Activated CD4-positive, alpha-beta T cell treated with anti-CD3 and anti-CD28 coated beads, Interleukin-2, amount 10 ng/mL, durations not matched to agents 24 days and 14 days (primary cell): ENCODE measurements around the gene THSD4. TPM values are rescaled to one million over a fixed set of nuclear protein-coding genes. Genes with fewer than 3 reads are reported as not detected.
"Not testable (repeated sequence)": the region's sequence is repeated elsewhere in the genome, so short reads cannot be mapped to it uniquely, and the experiment has no call there.

ENCODE experiments used
- DNase-seq: peaks from one replicate; pipeline ENCODE4 v3.0.0; 2022
- H3K27ac Mint-ChIP-seq: one replicate; pipeline ENCODE4 v1.8.0; 2022; ENCODE audit warnings: mild to moderate bottlenecking, mixed read lengths
- H3K27me3 Mint-ChIP-seq: one replicate; pipeline ENCODE4 v1.8.0; 2022; ENCODE audit warnings: mixed read lengths
- H3K36me3 Mint-ChIP-seq: one replicate; pipeline ENCODE4 v1.8.0; 2022; ENCODE audit warnings: low read depth, mild to moderate bottlenecking, mixed read lengths
- H3K4me1 Mint-ChIP-seq: one replicate; pipeline ENCODE4 v1.8.0; 2021; ENCODE audit warnings: mixed read lengths
- H3K4me3 Mint-ChIP-seq: one replicate; pipeline ENCODE4 v1.8.0; 2022; ENCODE audit warnings: mild to moderate bottlenecking, moderate library complexity, mixed read lengths
- H3K9me3 Mint-ChIP-seq: one replicate; pipeline ENCODE4 v1.8.0; 2021; ENCODE audit warnings: mixed read lengths
- intact Hi-C: fragments of 100-400 bp; cut with micrococcal nuclease; formaldehyde crosslinking; loops from one replicate; pipeline ENCODE4 v1.15.1; 2023
- total RNA-seq: library from RNA; stranded (reverse); gene quantifications from 2 replicates; pipeline ENCODE4 v1.2.3, GENCODE V29; 2022

The THSD4 gene
- total RNA-seq, 1 donor from 2014 or later, result not detected

DNA sequence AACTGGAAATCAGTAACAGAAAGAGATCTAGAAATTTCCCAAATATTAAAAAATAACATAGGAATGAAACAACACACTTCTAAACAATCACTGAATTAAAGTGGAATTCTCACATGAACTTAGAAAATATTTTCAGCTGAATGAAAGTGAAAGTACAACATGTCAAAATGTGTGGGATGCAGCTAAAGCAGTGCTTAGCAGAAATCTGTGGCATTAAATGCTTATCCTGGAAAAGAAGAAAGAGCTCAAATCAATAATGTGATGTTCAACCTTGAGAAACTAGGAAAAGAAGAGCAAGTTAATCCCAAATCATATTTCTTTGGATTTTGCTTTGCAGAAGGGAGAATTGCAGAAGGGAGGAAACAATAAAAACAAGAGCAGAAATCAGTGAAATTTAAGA is 596.9 kb downstream of the THSD4 start:
- H3K4me3 Mint-ChIP-seq, result no peak overlapping the region
- H3K27ac Mint-ChIP-seq, result no peak overlapping the region
- no peak for DNase-seq
- intact Hi-C loops, result no loop called here
- peaks cover 9% of the 10 kb centered on the region for H3K27me3 Mint-ChIP-seq
- no peaks in the 10 kb centered on the region for H3K36me3 Mint-ChIP-seq
- no peaks in the 10 kb centered on the region for H3K9me3 Mint-ChIP-seq
- H3K4me1 Mint-ChIP-seq, result peaks cover 3% of the 10 kb centered on the region

GRCh38 chr15:71713191-71713809 is 598.0 kb downstream of the THSD4 start:
- H3K27me3 Mint-ChIP-seq, result peaks cover 11% of the 10 kb centered on the region
- H3K4me1 Mint-ChIP-seq, result peaks cover 3% of the 10 kb centered on the region
- no peaks in the 10 kb centered on the region for H3K9me3 Mint-ChIP-seq
- no peak for DNase-seq
- no peaks in the 10 kb centered on the region for H3K36me3 Mint-ChIP-seq
- no peak overlapping the region for H3K27ac Mint-ChIP-seq
- no peak overlapping the region for H3K4me3 Mint-ChIP-seq
- intact Hi-C loops, result no loop called here

DNA sequence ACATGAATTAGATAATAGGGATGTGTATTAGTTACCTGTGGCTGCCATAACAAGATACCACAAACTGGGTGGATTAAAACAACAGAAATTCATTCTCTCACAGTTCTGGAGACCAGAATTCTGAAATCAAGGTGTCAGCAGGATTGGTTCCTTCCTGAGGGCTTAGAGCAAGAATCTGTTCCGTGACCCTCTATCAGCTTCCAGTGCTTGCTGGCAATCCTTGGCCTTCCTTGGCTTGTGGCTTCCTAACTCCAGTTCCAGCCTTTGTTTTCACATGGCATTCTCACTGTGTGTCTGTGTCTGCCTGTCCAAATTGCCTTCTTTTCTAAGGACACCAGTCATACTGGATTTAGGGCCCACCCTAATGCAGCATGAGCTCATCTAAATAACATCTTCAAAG is 600.6 kb downstream of the THSD4 start:
- Mint-ChIP-seq H3K36me3 (no peaks in the 10 kb centered on the region), H3K27ac (no peak overlapping the region), H3K9me3 (no peaks in the 10 kb centered on the region), H3K27me3 (peaks cover 15% of the 10 kb centered on the region), H3K4me1 (peaks cover 3% of the 10 kb centered on the region), H3K4me3 (no peak overlapping the region)
- intact Hi-C loops, result no loop called here
- no peak for DNase-seq

DNA sequence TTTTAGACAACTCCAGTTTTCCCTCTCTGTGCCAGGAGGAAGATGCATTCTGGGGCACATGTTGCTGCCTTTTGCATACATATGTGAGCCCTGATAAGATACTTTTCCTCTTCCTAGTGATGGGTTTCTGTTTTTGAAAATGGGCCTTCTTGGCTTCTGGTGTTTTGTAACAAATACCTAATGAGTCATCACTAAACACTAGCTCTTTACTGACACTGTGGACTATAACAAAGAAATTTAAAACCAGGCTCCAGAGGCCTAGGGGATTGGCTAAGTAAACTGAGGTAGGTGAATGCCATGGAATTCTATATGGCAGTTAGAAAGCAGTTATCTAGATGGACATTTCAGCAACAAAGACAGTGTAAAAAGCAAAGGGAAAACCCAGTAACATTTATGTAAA is 601.7 kb downstream of the THSD4 start:
- peaks cover 15% of the 10 kb centered on the region for H3K27me3 Mint-ChIP-seq
- no peak overlapping the region for H3K4me3 Mint-ChIP-seq
- no peak for DNase-seq
- no peaks in the 10 kb centered on the region for H3K9me3 Mint-ChIP-seq
- intact Hi-C loops, result no loop called here
- H3K36me3 Mint-ChIP-seq, result no peaks in the 10 kb centered on the region
- no peak overlapping the region for H3K27ac Mint-ChIP-seq
- H3K4me1 Mint-ChIP-seq, result peaks cover 3% of the 10 kb centered on the region

DNA sequence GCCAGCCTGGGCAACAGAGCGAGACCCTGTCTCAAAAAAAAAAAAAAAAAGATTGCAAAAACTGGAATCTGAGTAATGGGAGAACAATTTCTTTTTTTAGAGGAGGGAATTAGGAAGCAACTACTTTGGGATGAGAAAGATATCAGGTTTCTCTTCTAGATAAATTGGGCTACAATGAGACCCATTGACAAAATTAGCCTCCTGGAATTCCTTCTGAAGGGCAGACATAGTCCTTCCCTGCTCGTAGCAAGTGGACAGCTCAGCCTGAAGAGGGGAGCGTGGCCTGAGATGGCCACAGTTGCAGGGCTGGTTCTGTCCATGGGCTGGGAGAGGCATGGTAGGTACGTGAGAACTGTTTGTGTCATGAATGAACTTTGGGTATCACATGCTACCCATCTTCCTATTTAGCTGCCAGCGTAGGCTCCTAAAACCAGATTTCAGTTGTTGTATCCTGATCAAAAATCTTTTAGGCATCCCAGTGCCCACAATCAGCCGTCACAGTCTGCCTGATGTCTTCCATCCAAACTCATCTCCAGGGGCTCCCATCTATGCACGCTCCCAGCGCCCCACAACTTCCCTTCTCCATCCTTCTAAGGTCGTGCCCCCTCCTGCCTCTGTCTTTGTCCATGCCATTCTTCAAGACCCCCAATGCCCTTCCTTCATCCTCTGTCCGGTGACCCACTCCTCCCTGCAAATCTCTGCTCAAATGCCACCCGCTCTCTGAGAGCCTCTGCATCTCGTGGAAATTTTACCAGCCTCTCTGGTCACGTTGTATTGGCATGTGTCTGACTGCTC is 603.0 kb downstream of the THSD4 start:
- intact Hi-C loops, result no loop called here
- H3K27ac Mint-ChIP-seq, result no peak overlapping the region
- no peak for DNase-seq
- no peaks in the 10 kb centered on the region for H3K4me1 Mint-ChIP-seq
- H3K9me3 Mint-ChIP-seq, result no peaks in the 10 kb centered on the region
- peaks cover 8% of the 10 kb centered on the region for H3K27me3 Mint-ChIP-seq
- H3K4me3 Mint-ChIP-seq, result no peak overlapping the region
- no peaks in the 10 kb centered on the region for H3K36me3 Mint-ChIP-seq

DNA sequence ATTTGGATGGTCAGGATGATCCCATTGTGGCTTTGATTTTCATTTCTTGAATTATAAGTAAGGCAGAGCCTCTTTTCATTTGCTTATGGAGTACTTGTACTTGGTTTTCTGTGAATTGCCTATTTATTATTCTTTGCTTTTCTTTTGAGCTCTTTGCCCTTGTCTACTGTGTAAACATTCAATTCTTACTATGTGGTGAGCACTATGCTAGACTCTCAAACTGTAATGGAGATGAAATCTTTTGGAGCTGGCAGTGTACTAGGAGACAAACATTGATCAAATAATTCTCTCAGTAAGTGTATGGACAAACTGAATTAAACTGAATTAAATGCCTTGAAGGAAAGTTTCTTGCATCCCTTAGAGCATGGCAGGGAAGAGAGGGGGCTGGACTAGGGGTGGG is 608.1 kb downstream of the THSD4 start:
- H3K4me1 Mint-ChIP-seq, result no peaks in the 10 kb centered on the region
- H3K4me3 Mint-ChIP-seq, result no peak overlapping the region
- no peak overlapping the region for H3K27ac Mint-ChIP-seq
- DNase-seq, result no peak
- intact Hi-C loops, result no loop called here
- peaks cover 6% of the 10 kb centered on the region for H3K27me3 Mint-ChIP-seq
- no peaks in the 10 kb centered on the region for H3K9me3 Mint-ChIP-seq
- H3K36me3 Mint-ChIP-seq, result no peaks in the 10 kb centered on the region

DNA sequence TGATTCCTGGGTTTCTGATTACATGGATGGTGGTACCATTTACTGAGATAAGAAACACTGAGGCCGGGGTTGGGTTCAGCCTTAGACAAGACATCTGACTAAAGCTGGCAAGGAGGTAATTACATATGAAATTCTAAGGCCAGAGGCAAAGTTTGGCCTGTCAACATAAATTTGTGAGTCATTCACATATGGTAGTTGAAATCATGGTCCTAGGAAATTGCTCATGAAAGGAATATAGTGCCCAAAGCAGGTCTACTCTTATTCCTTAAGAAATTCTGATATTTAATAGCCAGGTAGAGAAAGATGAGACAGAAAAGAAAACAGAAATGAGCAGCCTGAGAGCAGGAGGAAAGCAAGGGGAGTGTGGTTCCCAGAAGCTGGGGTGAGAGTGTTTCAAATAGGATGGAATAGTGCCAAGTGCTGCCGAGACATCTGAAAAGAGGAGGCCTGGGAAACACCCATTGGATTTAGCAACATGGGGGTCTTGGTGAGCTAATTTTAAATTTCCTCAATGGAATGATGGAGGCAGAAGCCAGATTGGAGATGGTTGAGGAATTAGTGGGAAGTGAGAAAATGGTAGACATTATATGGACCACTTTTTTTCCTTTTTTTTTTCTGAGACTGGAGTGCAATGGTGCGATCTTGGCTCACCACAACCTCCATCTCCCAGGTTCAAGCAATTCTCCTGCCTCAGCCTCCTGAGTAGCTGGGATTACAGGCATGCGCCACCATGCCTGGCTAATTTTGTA is 610.1 kb downstream of the THSD4 start:
- H3K9me3 Mint-ChIP-seq, H3K4me1 Mint-ChIP-seq, H3K27ac Mint-ChIP-seq, H3K36me3 Mint-ChIP-seq, H3K4me3 Mint-ChIP-seq, intact Hi-C loops, DNase-seq, H3K27me3 Mint-ChIP-seq: not testable (repeated sequence)

DNA sequence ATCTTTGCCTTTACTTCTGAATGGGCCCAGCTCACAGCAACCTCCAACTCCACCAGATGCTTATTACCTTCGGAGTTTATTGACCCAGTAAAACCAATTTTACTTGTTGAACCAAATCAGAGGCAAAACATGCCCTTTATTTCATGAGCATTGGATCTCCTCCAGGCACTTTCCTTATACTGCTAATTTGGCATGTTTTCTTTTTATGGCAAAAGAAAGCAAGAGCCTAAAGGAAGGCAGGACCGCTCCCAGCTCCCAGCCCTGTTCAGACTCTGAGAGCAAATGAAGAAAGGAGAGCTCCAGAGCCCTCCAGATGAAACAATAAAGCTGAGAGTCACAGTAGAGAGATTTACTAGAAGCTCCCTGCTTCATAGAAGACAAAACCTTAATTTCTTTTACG is 613.6 kb downstream of the THSD4 start:
- H3K27me3 Mint-ChIP-seq, result no peaks in the 10 kb centered on the region
- H3K9me3 Mint-ChIP-seq, result no peaks in the 10 kb centered on the region
- no peak for DNase-seq
- no peaks in the 10 kb centered on the region for H3K36me3 Mint-ChIP-seq
- intact Hi-C loops, result no loop called here
- H3K4me3 Mint-ChIP-seq, result no peak overlapping the region
- H3K4me1 Mint-ChIP-seq, result no peaks in the 10 kb centered on the region
- H3K27ac Mint-ChIP-seq, result no peak overlapping the region

GRCh38 chr15:71729319-71729718 is 614.0 kb downstream of the THSD4 start:
- H3K4me1 Mint-ChIP-seq, result no peaks in the 10 kb centered on the region
- no peaks in the 10 kb centered on the region for H3K36me3 Mint-ChIP-seq
- H3K27ac Mint-ChIP-seq, result no peak overlapping the region

GRCh38 chr15:71730277-71731144 is 615.2 kb downstream of the THSD4 start:
- Mint-ChIP-seq H3K27me3 (no peaks in the 10 kb centered on the region), H3K36me3 (no peaks in the 10 kb centered on the region), H3K4me3 (no peak overlapping the region), H3K4me1 (no peaks in the 10 kb centered on the region), H3K27ac (no peak overlapping the region), H3K9me3 (no peaks in the 10 kb centered on the region)
- intact Hi-C loops, result loop anchor here (2.0 to 5.0 kb wide), 2 partner anchors 153 to 282 kb away; no protein-coding TSS in a partner anchor
- peak; percentile 78 for DNase-seq

More at GRCh38 chr15:71729319-71729718, 614.0 kb downstream of the THSD4 start:
- Mint-ChIP-seq H3K27me3 (no peaks in the 10 kb centered on the region), H3K9me3 (no peaks in the 10 kb centered on the region), H3K4me3 (no peak overlapping the region)
- intact Hi-C loops, result no loop called here
- DNase-seq, result no peak

DNA sequence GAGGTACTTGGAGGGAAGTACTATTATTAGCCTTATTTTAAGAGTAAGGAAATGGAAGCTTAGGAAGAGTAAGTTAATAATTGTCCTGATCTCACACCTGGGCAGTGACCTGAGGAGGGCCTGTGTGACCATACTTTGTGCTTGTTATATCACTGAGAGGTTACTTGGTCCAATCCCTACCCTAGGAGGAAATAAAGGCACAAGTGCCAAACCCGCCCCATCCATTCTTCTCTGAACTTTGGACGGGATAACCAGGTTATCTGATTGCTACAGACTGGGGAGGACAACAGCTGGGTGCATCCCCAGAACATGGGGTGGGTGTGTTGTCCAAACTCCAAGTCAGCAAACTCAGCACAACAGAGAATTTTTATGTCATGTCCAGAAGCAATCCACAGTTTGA is 617.4 kb downstream of the THSD4 start:
- Mint-ChIP-seq H3K27me3 (no peaks in the 10 kb centered on the region), H3K27ac (no peak overlapping the region), H3K4me1 (no peaks in the 10 kb centered on the region), H3K36me3 (no peaks in the 10 kb centered on the region), H3K9me3 (no peaks in the 10 kb centered on the region), H3K4me3 (no peak overlapping the region)
- intact Hi-C loops, result loop anchor here (5.0 kb wide), 1 partner anchor 155 kb away; no protein-coding TSS in a partner anchor
- no peak for DNase-seq

- Mint-ChIP-seq H3K27ac (no peak overlapping the region), H3K4me3 (no peak overlapping the region), H3K9me3 (no peaks in the 10 kb centered on the region), H3K4me1 (no peaks in the 10 kb centered on the region), H3K36me3 (no peaks in the 10 kb centered on the region), H3K27me3 (no peaks in the 10 kb centered on the region)
- DNase-seq, result no peak
- intact Hi-C loops, result loop anchor here (5.0 kb wide), 1 partner anchor 156 kb away; no protein-coding TSS in a partner anchor
Measured at GRCh38 chr15:71733122-71733521, 617.9 kb downstream of the THSD4 start.

DNA sequence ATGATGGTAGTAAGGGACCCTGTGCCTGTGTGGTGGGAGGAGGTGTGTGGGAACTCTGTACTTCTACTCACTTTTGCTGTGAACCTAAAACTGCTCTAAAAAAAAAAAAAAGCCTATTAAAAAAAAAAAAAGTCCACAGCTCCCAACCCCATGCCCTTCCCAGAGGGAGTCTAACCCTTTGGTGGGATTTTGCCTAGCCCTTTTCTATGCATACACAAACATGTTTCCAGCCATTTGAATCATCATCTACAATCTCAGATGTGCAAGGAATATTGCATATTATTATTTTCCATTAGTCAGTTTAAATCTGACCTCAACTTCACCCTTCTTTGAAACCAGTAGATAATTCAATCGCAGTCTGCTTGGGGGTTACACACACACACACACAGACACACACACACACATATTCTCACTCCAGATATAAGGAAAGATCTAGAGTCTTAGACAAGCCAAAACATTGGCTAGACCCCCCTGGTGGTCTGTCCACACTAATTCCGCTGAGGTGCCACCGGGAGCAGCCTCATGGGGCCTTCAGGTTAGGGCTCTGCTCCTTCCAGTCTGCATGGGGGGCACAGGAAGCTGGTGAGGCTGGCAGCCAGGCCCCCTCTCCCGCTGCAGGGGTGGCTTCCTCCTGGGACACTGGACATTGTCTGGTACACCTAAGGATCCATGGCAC is 619.6 kb downstream of the THSD4 start:
- no peak overlapping the region for H3K27ac Mint-ChIP-seq
- H3K9me3 Mint-ChIP-seq, result no peaks in the 10 kb centered on the region
- H3K27me3 Mint-ChIP-seq, result no peaks in the 10 kb centered on the region
- intact Hi-C loops, result loop anchor here (5.0 kb wide), 1 partner anchor 158 kb away; no protein-coding TSS in a partner anchor
- no peaks in the 10 kb centered on the region for H3K36me3 Mint-ChIP-seq
- DNase-seq, result no peak
- H3K4me1 Mint-ChIP-seq, result no peaks in the 10 kb centered on the region
- no peak overlapping the region for H3K4me3 Mint-ChIP-seq
